H1 (cell line): ENCODE data around the gene FLRT2. TPM values are rescaled to one million over a fixed set of nuclear protein-coding genes. Genes with fewer than 3 reads are reported as not detected.

Experiments
- JUN ChIP-seq: IDR thresholded peaks from 2 replicates; pipeline ENCODE4 v1.6.1; 2011; ENCODE audit warnings: low read depth, mild to moderate bottlenecking, improper control_type of control experiment, low read length
- KDM4A ChIP-seq: IDR thresholded peaks from one replicate; pipeline ENCODE4 v1.7.1; 2012; ENCODE audit warnings: low read depth, mild to moderate bottlenecking, moderate library complexity, low read length, inconsistent platforms; ENCODE audit not compliant: severe bottlenecking
- MAFK ChIP-seq: IDR thresholded peaks from 2 replicates; pipeline ENCODE4 v1.6.1; 2012; ENCODE audit warnings: low read depth, mild to moderate bottlenecking, improper control_type of control experiment, low read length
- RNF2 ChIP-seq: fragments of 200-900, 300-1000 bp; sonication (generic); IDR thresholded peaks from 2 replicates; pipeline ENCODE4 v1.7.1; 2016; ENCODE audit warnings: borderline replicate concordance, low read depth, mild to moderate bottlenecking, antibody characterized with exemption, low read length; ENCODE audit not compliant: poor library complexity, severe bottlenecking; ENCODE audit errors: missing control alignments
- TCF12 ChIP-seq: IDR thresholded peaks from 2 replicates; pipeline ENCODE4 v1.6.1; 2011; ENCODE audit warnings: low read depth, mild to moderate bottlenecking, low read length
- TEAD4 ChIP-seq: IDR thresholded peaks from 2 replicates; pipeline ENCODE4 v1.6.1; 2012; ENCODE audit warnings: low read depth, low read length, inconsistent platforms, mixed read lengths
- USF2 ChIP-seq: IDR thresholded peaks from 2 replicates; pipeline ENCODE4 v1.6.1; 2011; ENCODE audit warnings: low read length, improper control_type of control experiment
- polyA plus RNA-seq, 7 experiments: library from polyadenylated mRNA; depleted of rRNA in 3 of 7; stranded (reverse) in 5 of 7; unstranded in 2 of 7; fragments of >200 nt in 5 of 7; fragments of 200-250 nt in 2 of 7; gene quantifications; 1 replicate in 5 of 7; 2 replicates in 1 of 7; 4 replicates in 1 of 7; pipeline versions ENCODE4 v1.2.1 to v1.2.3, GENCODE V29; 2011 to 2013; ENCODE audit warnings: missing spikeins in 2 of 7, mixed read lengths in 2 of 7
- total RNA-seq: library from RNA; stranded (reverse); fragmentation: NEBNext Ultra II Directional; extraction: Animal tissue kit (Norgen Biotek cat#: 25700); gene quantifications from 2 replicates; pipeline ENCODE4 v1.2.1, GENCODE V29; 2021

Gene FLRT2
- total and polyA plus RNA-seq, 2 of the 8 experiments (the other 6 are each of a cell fraction or from before 2014, with no cell fraction given) = 2.4 to 6.9 TPM

DNA sequence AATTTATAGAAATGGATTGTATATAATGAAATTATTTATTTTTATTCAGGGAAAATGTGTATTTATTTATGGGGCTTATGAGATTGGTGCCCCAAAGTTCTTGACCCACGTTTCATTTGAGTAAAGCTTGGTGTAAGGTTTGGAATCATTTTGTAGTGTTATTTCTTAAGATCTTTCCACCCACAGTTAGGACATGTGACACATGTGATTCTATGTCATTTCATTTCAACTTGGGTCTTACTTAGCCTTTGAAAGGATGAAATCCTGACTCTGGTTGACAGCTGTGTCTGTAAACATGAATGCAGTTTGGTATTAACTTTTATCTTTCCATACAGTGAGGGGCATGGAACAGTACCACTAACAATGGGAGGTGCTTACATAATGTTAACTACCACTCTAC is 51.7 kb downstream of the FLRT2 start (continued):
- TF ChIP-seq USF2 (no peak), MAFK (no peak), TCF12 (no peak), KDM4A (no peak), TEAD4 (no peak), JUN (no peak), RNF2 (no peak)
